GM13977 (cell line): Measurements from ENCODE around the gene TC2N.

ENCODE experiments used
- DNase-seq: peaks from one replicate; pipeline ENCODE4 v3.0.0; 2012; ENCODE audit warnings: low spot score
- CTCF ChIP-seq: IDR thresholded peaks from 2 replicates; pipeline ENCODE4 v1.5.1; 2012; ENCODE audit warnings: mild to moderate bottlenecking, control low read depth; ENCODE audit not compliant: insufficient read depth; ENCODE audit errors: extremely low read depth, missing control alignments
- in situ Hi-C: fragments of 300-500 bp; cut with MboI; formaldehyde crosslinking; loops from one replicate; pipeline ENCODE4 v1.12.0; 2022; ENCODE audit warnings: low sequenced_read_pairs, low pct_unique_long_range_greater_than_20kb, mixed read lengths, inconsistent platforms; ENCODE audit not compliant: unreplicated experiment

The TC2N gene

DNA sequence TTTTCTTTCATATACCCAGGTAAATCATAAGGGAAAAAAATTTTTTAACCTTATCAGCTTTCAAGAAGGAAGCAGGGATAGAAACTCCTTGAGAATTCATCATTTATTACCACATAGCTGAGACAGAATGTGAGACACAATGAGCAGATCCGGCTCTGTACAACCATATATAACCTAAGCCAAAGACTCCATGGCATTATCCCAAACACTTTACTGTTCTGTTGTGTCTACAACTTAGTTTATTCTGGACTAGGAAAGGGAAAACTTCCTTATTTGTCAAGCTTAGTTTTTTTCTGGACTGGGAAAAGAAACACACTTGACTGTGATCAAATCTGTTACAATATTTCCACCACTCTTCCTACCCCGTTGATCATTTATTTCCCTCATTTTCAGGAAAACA lies 97.2 kb downstream of the TC2N start:
- in situ Hi-C loops = no loop called here
- DNase-seq = no peak
- TF ChIP-seq CTCF = no peak

- in situ Hi-C loops = no loop called here
- no peak for TF ChIP-seq CTCF
- no peak for DNase-seq
These were observed 111.6 kb downstream of the TC2N start for GRCh38 chr14:91755570-91756295.

DNA sequence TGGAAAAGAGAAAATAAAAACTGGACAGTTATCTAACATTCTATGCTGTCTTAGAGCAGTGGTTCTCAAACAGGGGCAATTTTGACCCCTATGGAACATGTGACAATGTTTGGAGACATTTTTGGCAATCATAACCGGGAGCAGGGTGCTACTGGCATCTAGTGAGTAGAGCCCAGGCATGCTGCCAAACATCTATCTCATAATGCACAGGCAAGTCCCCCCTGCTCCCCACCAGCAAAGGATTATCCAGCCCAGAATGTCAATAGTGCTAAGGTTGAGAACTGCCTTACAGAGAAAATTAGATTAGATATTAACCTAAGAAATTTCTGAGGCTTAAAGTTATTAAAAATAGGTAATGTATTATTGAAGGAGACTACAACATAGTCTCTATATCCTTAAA lies 112.5 kb downstream of the TC2N start:
- in situ Hi-C loops = no loop called here
- no peak for TF ChIP-seq CTCF
- DNase-seq = no peak

DNA sequence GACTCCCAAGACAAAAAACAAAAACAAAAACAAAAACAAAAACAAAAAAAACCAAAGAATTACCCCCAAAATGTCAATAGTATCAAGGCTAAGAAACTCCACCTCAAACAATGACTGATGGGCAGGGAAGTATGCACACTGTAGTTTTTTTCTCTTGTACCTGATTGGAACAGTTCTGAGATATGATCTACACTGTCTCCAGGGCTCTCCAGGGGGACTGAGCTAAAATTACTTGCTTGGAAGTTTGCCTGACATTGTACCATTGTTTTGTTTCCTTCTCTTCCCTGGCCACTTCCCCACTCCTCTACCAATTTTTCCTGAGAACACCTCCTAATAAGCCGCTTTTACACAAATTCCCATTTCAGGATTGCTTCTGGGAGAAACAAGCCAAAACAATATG lies 113.2 kb downstream of the TC2N start:
- no peak for DNase-seq
- TF ChIP-seq CTCF = no peak
- in situ Hi-C loops = no loop called here

DNA sequence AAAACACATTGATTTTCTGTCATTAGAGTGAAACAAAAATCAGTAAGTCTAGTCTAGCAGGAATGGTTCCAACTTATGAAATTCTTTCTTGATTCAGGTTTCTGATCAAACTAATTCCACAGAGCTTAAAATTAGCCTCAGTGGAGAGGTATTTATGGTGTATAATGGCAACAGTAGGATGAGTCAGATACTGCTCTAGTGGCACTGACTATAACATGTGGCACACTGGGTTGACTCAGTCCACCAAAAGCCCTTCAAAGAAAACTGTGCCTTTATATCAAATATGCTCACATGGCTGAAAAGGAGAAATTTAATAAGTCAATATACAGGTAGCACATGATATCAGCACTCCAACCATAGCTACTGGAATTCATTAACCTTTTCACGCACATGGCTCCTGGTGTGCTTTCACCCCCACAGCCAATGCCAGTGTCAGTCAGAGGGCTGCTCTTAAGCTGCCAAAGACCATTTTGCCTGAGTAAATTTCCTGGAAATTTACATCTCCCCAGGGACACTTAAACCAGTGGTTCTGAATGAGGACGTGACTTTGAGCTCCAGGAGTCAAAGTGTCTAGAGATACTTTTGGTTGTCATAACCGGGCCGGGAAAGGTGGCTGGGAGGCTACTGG lies 113.7 kb downstream of the TC2N start:
- TF ChIP-seq CTCF = no peak
- DNase-seq = no peak
- in situ Hi-C loops = no loop called here

GRCh38 chr14:91752961-91753360 lies 114.4 kb downstream of the TC2N start:
- in situ Hi-C loops = no loop called here
- TF ChIP-seq CTCF = no peak
- DNase-seq = no peak
